ENCODE measurements around the gene HNF1B. TPM values are rescaled to one million over a fixed set of nuclear protein-coding genes. Genes with fewer than 3 reads are reported as not detected.

The HNF1B gene
- total RNA-seq, 2 donors from 2014 or later = 0.14 to 1.4 TPM

DNA sequence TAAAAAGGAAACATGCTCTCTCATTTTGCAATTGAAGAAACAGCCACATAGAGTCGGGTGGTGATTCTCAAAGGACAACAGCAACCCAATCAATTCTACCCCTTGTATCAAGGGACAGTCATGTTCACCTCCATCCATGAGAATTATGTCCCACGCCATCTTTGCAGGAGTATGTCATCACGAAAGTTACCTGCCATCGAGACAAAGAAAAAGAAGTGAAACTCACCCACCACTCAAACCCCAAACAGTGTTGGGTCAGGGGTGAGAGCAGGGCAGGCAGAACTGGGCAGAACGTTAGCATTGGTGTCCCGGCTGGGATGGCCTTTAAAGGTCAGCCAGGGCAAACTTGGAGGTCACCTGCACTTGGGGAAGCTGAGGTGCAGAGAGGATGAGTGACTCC, 24.2 kb upstream of the HNF1B start:
- Mint-ChIP-seq H3K36me3 (peaks cover 0 to 7% of the 10 kb centered on the region in 2 donors), H3K9me3 (peaks cover 0 to 4% of the 10 kb centered on the region in 2 donors), H3K27ac (peak overlapping the region in 1 of 2 donors; percentile 42)
- peak in 1 of 2 donors; percentile 34 for ATAC-seq
- no peak for DNase-seq (ENCODE audit: low spot score in 2 of 2)

DNA sequence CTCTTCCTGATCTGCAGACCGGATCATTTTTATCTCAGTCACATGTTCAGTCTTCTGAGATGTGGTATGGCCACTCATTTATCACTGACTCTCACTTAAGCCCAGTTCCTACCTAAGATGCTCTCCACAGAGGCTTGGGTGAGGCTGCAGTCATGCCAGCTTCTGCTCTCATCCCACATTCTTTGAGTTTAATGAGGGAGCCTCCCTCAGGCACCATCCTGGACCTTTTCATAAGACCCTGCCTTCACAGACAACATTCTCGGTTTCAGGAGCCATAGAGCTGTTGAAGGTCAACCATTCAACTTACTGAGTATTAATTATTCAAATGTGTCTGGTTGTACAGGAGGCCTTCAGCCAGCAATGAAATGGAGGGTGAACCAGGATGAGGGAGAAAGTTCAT, 23.6 kb upstream of the HNF1B start:
- peaks cover 0 to 7% of the 10 kb centered on the region in 2 donors for H3K36me3 Mint-ChIP-seq
- no peak overlapping the region for H3K27ac Mint-ChIP-seq
- ATAC-seq (no peak), DNase-seq (ENCODE audit: low spot score in 2 of 2) (no peak)
- H3K9me3 Mint-ChIP-seq = peaks cover 0 to 4% of the 10 kb centered on the region in 2 donors

DNA sequence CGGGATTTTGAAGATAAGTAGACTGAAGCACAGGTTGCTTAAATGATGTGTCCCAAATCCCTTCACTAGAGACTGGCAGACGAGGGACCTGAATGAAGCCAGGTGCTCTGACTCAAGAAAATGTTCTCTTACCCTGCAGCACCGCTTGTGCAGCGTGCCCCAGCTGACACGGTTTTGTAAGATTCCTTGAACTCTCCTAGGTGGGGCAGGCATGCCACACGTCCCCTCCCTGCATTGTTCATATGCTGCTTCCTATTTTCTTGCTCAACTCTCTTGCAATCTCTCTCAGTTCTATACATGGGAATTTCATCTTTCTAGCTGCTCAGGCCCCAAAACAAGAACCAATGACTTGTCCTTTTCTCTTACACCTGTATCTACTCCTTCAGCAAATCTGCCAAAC, 22.1 kb upstream of the HNF1B start:
- ATAC-seq = no peak
- H3K36me3 Mint-ChIP-seq = peaks cover 0 to 7% of the 10 kb centered on the region in 2 donors
- no peaks in the 10 kb centered on the region for H3K9me3 Mint-ChIP-seq

DNA sequence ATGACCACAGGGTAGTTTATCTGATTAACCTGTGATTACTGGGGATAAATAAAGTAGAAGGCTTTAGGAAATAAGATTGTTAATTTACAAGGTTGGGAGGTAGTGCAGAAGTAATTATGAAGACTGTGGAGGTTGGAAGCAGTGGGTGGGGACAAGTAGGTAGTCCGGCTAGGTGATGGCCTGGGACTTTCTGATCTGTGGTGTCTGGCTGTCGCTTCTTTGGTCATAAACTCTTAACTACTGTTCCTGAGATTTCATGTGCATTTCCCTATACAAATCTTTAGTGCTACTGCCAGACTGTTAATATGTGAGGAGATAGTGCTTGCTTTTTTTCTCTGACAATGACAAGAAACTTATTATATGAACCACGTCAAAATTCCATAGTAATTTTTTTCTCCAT, 19.5 kb upstream of the HNF1B start:
- Mint-ChIP-seq H3K9me3 (no peaks in the 10 kb centered on the region), H3K27ac (no peak overlapping the region), H3K36me3 (peaks cover 0 to 7% of the 10 kb centered on the region in 2 donors)
- ATAC-seq (no peak), DNase-seq (ENCODE audit: low spot score in 2 of 2) (no peak)

More for the DNA sequence above, 22.1 kb upstream of the HNF1B start:
- H3K27ac Mint-ChIP-seq = no peak overlapping the region
- no peak for DNase-seq (ENCODE audit: low spot score in 2 of 2)

DNA sequence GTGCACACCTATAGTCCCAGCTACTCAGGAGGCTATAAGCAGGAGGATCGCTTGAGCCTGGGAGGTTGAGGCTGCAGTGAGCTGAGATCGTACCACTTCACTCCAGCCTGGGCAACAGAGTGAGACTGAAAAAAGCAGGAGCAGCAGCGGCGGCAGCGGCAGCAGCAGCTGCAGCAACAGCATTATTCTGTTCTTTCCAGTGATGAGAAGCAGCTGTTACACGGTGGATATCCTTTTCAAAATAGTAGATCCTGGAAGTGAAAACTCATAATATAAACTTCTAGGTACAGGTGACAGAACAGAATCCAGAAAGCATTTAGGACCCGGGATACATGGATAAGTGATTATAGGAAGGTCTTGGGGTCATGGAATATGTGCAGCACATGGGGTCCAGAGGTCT, 17.8 kb upstream of the HNF1B start:
- no peaks in the 10 kb centered on the region for H3K9me3 Mint-ChIP-seq
- no peak for DNase-seq (ENCODE audit: low spot score in 2 of 2)
- H3K27ac Mint-ChIP-seq = no peak overlapping the region
- H3K36me3 Mint-ChIP-seq = peaks cover 0 to 4% of the 10 kb centered on the region in 2 donors
- no peak for ATAC-seq

DNA sequence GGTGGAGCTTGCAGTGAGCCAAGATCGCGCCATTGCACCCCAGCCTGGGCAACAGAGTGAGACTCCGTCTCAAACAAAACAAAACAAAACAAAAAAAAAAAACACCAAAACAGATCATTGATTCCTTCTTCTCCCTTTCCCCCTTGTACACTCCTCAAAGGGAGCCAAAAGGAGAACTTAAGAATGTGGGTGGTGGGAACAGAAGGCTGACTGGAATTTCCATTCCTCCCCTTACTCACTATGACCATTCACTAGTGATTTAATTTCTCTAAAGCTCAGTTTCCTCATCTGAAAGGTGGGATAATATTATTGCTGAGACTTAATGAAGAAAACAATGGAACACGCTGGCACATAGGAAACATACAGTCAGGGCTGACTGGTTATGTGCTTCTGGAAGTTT, 17.1 kb upstream of the HNF1B start:
- H3K9me3 Mint-ChIP-seq = no peaks in the 10 kb centered on the region
- ATAC-seq = no peak
- peak overlapping the region in 1 of 2 donors; percentile 60 for H3K27ac Mint-ChIP-seq

DNA sequence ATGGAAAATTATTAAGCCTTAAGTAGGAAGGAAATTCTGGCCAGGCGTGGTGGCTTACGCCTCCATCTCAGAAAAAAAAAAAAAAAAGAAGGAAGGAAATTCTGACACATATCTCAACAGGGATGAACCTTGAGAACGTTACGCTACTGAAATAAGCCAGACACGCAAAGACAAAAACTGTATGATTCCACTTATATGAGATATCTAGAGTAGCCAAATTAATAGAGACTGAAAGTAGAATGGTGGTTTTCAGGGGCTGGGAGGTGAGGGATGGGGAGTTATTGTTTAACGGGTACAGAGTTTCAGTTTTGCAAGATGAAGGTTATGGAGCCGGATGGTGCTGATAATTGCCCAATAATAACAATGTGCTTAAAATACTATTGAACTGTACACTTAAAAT, 16.2 kb upstream of the HNF1B start:
- DNase-seq (ENCODE audit: low spot score in 2 of 2) = no peak
- H3K27ac Mint-ChIP-seq = peak overlapping the region in 1 of 2 donors; percentile 60

More for the DNA sequence above, 17.1 kb upstream of the HNF1B start:
- H3K36me3 Mint-ChIP-seq = no peaks in the 10 kb centered on the region
- no peak for DNase-seq (ENCODE audit: low spot score in 2 of 2)

DNA sequence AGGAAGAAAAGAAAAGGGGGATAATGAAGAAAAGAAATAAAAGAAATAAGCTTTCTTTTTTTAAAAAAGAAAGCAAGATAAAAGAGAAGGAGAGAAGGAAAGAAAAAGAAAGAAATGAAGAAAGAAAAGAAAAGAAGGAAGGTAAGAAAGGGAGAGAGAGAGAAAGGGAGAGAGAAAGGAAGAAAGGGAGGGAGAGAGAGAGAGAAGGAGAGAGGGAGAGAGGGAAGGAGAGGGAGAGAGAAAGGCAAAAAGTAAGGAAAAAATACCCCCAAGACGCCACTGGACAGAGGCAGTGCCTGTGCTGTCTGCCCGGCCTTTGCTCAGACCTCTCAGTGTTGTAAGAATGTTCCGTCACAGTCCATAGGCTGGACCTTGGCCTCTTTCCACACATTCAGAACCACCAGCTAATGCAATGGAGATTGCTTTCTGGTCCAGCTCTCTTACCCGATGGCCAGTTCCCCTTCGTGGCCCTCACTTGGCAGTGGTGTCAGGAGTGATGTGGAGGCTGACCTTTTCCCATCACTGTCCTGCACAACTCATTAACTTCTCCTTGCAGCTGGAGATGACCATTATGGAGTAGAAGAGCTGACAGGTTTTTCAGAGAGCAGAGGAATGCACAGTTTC, 14.3 kb upstream of the HNF1B start:
- no peak for DNase-seq (ENCODE audit: low spot score in 2 of 2)
- H3K27ac Mint-ChIP-seq = no peak overlapping the region
- H3K9me3 Mint-ChIP-seq = no peaks in the 10 kb centered on the region
- ATAC-seq = no peak
- no peaks in the 10 kb centered on the region for H3K36me3 Mint-ChIP-seq

More for the DNA sequence above, 16.2 kb upstream of the HNF1B start:
- peak; percentile 85 to 91 for ATAC-seq
- Mint-ChIP-seq H3K9me3 (no peaks in the 10 kb centered on the region), H3K36me3 (no peaks in the 10 kb centered on the region)

DNA sequence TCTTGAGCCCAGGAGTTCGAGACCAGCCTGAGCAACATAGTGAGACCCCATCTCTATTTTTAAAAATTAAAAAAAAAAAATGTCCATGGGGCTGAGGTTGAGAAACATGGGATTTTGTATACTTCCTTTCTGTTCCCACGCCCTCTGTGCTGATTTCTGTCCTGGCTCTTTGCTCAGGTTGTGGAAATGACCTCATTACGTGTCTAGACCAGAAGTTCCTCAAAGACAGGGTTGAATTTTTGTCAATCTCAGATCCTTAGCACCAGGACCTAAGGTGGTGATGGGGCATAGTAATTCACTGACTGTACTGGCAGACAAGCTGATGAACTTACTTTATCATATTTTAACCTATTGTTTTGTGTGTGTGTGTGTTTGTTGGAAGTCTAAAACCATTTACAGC, 11.2 kb upstream of the HNF1B start:
- Mint-ChIP-seq H3K9me3 (no peaks in the 10 kb centered on the region), H3K36me3 (no peaks in the 10 kb centered on the region), H3K27ac (no peak overlapping the region)
- ATAC-seq (no peak), DNase-seq (ENCODE audit: low spot score in 2 of 2) (no peak)

DNA sequence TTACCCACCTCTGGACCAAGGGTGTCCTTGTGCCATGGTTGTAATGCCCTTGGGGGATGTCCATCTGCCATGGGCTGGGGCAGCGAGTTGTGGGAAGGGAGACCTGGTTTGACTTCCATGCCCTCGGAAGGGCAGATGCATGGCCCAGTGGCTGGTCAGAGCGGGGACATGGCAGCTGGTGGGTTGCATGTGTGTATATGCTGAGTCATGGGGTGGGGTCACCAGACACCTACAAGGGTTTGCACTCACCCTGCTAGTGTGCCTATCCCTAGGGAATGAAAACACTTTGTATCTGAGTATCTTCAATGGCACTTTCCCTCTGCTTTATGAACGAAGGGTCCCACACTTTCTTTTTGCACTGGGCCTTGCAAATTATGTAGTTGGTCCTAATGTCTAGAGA, 10.6 kb upstream of the HNF1B start:
- H3K9me3 Mint-ChIP-seq = no peaks in the 10 kb centered on the region
- no peak for DNase-seq (ENCODE audit: low spot score in 2 of 2)
- no peak overlapping the region for H3K27ac Mint-ChIP-seq

DNA sequence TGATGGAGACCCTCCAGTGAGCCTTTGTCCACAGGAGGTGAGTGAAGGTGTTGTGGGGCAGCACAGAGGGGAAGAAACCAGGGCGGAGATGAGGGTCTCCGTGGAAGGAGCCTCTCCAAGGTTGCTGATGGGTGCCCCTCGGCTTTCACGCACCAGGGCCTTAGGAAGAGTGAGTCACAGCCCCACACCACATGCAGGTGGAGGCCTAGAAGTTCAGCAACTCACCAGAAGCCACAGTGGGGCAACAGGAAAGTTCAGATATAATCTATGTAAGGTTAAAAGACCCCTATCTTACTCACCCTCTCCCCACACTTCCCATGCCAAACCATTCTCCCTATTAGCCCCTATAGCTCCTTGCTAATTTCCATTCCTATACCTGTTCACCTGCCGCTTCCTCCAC, 9.5 kb upstream of the HNF1B start:
- no peak overlapping the region for H3K27ac Mint-ChIP-seq
- DNase-seq (ENCODE audit: low spot score in 2 of 2) (no peak), ATAC-seq (no peak)

More for the DNA sequence above, 10.6 kb upstream of the HNF1B start:
- ATAC-seq = no peak
- H3K36me3 Mint-ChIP-seq = no peaks in the 10 kb centered on the region

DNA sequence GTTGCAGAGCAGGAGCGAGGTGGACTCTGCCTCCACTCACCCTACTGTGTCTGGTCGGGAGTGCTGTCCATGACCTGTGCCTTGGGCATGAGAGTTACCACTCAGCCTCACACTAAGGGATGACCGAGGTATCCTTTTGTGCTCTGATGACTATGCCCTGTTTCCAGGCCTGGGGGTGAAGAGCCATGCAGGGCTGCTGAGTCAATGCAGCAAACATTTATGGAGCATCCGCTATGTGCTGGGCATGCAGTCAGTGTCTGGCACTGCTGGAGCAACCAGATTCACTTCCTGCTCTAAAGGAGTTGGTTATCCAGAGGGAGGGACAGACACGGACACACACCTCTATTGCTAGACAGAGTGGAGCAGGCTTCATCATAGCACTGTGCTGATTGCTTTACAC, 7.6 kb upstream of the HNF1B start:
- ATAC-seq (peak in 1 of 2 donors; percentile 49), DNase-seq (ENCODE audit: low spot score in 2 of 2) (no peak)
- no peaks in the 10 kb centered on the region for H3K36me3 Mint-ChIP-seq
- no peaks in the 10 kb centered on the region for H3K9me3 Mint-ChIP-seq
- H3K27ac Mint-ChIP-seq = no peak overlapping the region

More for the DNA sequence above, 9.5 kb upstream of the HNF1B start:
- no peaks in the 10 kb centered on the region for H3K36me3 Mint-ChIP-seq
- H3K9me3 Mint-ChIP-seq = no peaks in the 10 kb centered on the region

DNA sequence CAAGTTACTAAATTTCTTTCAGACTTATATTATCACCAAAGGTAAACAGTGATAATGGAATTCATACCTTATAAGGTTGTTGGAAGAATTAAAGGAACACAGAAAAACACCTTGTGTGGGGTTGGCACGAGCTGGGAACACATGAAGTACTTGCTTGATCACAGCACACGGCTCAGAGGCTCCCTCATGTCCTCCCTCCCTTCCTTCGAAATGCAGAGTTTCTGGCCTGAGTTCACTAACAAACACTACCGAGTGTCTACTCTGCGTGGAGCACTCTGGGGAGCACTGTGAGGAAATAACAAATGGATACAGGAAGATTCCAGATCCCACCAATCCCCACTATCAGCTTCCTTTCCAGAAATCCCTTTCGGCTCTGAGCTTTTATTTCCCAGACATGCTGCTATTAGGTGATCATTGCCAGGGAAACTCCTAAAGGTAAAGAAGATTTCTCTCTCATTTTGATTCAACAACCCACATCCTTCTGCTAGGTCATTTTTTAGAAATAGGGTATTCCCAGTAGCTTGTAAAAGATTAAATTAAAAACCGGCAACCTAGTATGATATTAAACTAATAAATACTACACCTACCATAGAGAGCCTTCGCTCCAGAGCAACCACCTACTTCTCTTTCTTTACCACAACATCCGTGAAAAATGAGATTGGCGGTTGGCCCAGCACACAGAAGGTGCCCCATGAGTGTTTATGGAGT, 6.1 kb upstream of the HNF1B start:
- H3K9me3 Mint-ChIP-seq = no peaks in the 10 kb centered on the region

DNA sequence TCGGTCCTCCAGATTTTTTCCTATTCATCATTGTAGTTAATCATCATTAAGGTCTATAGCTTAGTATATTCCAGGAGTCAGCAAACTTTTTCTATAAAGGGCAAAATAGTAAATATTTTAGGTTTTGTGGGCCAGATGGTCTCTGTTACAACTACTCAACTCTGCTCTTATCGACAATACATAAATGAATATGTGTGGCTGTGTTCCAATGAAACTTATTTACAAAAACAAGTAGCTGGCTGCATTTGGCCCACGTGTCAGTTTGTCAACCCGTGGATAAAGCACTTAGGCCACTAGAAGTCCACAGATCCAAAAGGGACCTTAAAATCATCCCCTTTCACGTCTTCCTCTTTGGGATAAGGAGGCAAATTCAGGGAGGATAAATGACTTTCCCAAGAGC, 5.4 kb upstream of the HNF1B start:
- H3K27ac Mint-ChIP-seq = no peak overlapping the region
- ATAC-seq (no peak), DNase-seq (ENCODE audit: low spot score in 2 of 2) (no peak)
- no peaks in the 10 kb centered on the region for H3K9me3 Mint-ChIP-seq
- H3K36me3 Mint-ChIP-seq = peaks cover 0 to 2% of the 10 kb centered on the region in 2 donors

More for the DNA sequence above, 6.1 kb upstream of the HNF1B start:
- Mint-ChIP-seq H3K36me3 (no peaks in the 10 kb centered on the region), H3K27ac (no peak overlapping the region)
- ATAC-seq (no peak), DNase-seq (ENCODE audit: low spot score in 2 of 2) (no peak)

DNA sequence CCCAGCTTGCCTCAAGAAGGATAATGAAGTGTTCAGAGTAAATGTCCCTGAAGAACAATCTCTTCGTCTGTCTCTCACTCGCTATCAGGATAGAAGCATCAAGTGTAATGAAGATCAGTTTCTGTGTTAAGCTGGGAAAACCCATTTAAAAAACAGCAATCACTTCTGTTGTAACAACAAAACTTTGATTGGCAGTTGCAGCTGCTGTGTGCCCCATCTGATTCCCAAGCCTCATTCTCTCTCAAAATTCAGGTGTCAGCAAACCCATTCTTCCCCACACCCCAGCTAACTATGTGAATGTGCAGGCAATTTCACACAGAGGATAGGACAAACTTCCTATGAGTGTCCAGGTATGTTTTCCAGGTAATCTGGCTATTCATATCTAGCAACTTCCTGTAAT, 2.4 kb upstream of the HNF1B start:
- ATAC-seq = no peak
- peaks cover 0 to 5% of the 10 kb centered on the region in 2 donors for H3K36me3 Mint-ChIP-seq
- DNase-seq (ENCODE audit: low spot score in 2 of 2) = no peak
- H3K27ac Mint-ChIP-seq = no peak overlapping the region
- no peaks in the 10 kb centered on the region for H3K9me3 Mint-ChIP-seq

DNA sequence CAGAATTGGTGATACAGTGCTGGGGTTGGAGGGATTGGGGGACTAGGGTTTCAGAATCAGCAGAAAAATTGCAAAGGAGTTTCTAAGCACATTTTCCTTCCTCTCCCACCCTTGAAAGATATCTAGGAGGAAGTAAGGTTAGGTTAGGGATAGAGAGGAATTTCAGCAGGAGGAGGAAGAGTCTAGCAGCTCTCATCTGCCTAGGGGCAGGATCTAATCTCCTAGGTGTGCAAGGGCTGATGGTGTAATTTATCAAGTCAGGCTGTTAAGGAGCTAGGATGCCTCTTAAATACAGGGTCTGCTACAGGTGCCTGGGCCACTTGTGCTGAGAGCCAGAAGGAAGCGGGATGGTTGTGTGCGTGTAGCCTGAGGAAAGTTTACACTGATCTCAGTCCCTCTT, 1.8 kb upstream of the HNF1B start:
- no peak overlapping the region for H3K27ac Mint-ChIP-seq
- no peaks in the 10 kb centered on the region for H3K9me3 Mint-ChIP-seq
- ATAC-seq = no peak
- H3K36me3 Mint-ChIP-seq = peaks cover 0 to 5% of the 10 kb centered on the region in 2 donors
- DNase-seq (ENCODE audit: low spot score in 2 of 2) = no peak

DNA sequence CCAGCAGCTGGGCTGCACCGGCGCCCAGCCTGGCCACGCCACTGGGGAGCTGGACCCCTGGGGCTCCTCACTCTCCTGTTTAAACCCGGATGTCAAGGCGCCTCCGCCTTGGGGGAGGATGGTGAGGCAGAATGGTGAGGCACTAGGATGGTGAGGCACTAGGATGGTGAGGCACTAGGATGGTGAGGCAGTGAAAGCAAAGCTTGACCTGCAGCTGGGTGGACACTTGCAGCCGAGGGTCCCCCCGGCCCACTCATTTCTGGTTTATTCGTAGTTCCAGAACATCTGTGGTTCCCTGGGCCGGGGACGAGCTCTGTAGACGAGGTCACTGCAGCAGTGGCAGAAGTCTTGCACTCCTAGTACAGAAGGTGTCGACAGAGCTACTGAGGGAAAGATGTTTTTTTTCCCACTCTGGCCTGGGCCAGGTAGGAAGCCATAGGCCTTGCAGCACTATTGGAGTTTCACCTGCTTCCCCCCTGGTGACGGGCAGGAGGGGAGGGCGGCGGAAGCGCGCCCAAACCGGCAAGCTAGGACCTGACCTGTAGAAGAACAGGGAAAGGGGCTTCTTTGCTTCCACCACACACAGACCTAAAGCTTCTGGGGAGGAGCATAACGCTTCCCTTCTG, 1.1 kb upstream of the HNF1B start:
- ATAC-seq (no peak), DNase-seq (ENCODE audit: low spot score in 2 of 2) (no peak)
- no peak overlapping the region for H3K27ac Mint-ChIP-seq
- peaks cover 0 to 5% of the 10 kb centered on the region in 2 donors for H3K36me3 Mint-ChIP-seq
- H3K9me3 Mint-ChIP-seq = no peaks in the 10 kb centered on the region

DNA sequence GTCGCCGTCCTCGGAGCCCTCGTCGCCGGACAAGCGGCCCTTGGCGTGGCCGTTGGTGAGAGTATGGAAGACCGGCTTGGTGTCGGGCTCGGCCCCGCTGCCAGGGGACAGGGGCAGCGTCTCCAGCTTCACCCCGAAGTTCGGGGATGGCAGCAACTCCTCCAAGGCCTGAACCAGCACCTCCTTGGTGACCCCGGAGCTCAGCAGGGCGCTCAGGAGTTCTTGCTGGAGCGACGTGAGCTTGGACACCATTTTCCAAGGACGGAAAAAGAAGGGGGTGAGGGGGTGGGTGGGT, 279 bp downstream of the HNF1B start:
- no peaks in the 10 kb centered on the region for H3K9me3 Mint-ChIP-seq
- DNase-seq (ENCODE audit: low spot score in 2 of 2) (no peak), ATAC-seq (peak in 1 of 2 donors; percentile 7)
- no peak overlapping the region for H3K27ac Mint-ChIP-seq
- peaks cover 0 to 5% of the 10 kb centered on the region in 2 donors for H3K36me3 Mint-ChIP-seq

All from activated naive CD4-positive, alpha-beta T cell treated with anti-CD3 and anti-CD28 coated beads, Interleukin-2, amount 50 U/mL, for 72 hours (primary cell).